ENCODE data around the gene MCIDAS.

The MCIDAS gene

GRCh38 chr5:55226934-55227663 is at the start of gene MCIDAS:
TSS of gene MCIDAS (minus strand) at chr5:55227315. CDS start at chr5:55227138, 177 bp downstream.
- peak within 1 kb of the TSS; percentile 40 for H3K4me3 ChIP-seq (ENCODE audit: low read depth, low read length)

GRCh38 chr5:55276771-55277170 is 49.7 kb upstream of the MCIDAS start:
- H3K4me3 ChIP-seq (ENCODE audit: low read depth, low read length) = no peak overlapping the region

GRCh38 chr5:55258339-55258738 is 31.2 kb upstream of the MCIDAS start:
- no peak overlapping the region for H3K4me3 ChIP-seq (ENCODE audit: low read depth, low read length)

- H3K4me3 ChIP-seq (ENCODE audit: low read depth, low read length) = no peak overlapping the region
Observed at GRCh38 chr5:55254802-55255201, 27.7 kb upstream of the MCIDAS start.

DNA sequence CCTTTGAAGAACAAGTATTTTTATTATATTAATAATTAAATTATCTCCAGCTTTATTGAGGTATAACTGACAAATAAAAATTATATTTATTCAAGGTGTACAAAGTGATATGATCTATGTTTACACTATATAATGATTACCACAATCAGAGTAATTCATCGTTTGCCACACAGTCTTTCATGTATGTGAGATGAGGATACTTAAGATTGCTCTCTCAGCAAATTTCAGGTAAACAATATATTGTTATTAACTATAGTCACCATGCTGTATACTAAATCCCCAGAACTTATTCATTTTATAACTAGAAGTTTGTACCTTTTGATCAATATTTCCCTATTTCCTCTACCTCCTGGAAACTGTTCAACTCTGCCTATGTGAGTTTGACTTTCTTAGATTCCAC is 22.9 kb upstream of the MCIDAS start:
- no peak overlapping the region for H3K4me3 ChIP-seq (ENCODE audit: low read depth, low read length)

DNA sequence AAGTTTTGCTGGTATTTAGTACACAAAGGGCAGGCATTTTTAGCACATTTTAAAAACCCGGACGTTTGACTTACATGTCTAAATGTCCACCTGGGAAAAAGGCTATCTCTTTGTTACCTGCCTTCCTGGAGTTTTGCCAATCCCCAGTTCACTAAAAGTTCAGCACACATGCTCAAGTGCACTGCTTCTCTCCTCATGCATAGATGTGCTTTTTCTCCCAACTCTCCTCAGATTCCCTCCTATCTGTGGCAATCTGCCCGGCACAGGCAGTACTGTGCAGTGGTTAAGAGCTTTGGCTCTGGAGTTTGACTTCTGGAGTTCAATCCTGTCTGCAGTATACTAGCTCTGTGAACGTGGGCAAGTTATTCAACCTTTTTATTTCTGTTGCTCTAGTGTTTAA is 14.6 kb upstream of the MCIDAS start:
- H3K4me3 ChIP-seq (ENCODE audit: low read depth, low read length) = no peak overlapping the region

- no peak overlapping the region for H3K4me3 ChIP-seq (ENCODE audit: low read depth, low read length)
Observed at GRCh38 chr5:55236800-55237199, 9.7 kb upstream of the MCIDAS start.

DNA sequence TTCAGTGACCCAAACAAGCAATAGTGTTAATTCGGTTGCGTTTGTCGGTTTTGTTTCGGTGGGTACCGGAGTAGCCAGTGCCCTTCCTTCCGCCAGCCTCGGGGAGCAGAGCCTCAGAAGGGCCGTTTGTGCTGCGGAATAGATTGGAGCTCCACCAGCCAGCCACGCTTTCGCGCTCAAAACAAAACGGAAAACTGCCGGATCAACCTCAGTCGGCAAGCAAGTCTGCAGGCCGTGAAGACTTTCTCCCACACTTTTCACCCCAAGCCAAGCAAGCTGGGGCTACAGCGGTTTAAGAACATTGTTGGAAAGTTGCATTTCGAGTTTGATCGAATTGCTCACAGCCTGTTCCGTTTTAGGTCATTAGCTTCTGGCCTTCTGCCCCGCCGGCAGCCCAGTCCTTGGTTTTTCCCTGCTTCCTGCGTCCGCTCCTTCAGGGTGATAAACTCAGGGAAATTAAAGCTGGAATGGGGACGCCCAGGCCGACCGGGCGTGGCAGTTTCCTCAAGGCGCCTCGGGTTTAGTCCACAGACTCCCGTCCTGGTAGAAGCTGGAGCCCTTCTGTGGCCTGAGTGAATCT is 7.1 kb upstream of the MCIDAS start:
- H3K4me3 ChIP-seq (ENCODE audit: low read depth, low read length) = peak overlapping the region; percentile 40

- H3K4me3 ChIP-seq (ENCODE audit: low read depth, low read length) = peak within 1 kb of the TSS; percentile 40
Observed at GRCh38 chr5:55232985-55233928, 6.1 kb upstream of the MCIDAS start, which contains the start of gene CCNO. TSS of gene CCNO (minus strand) at chr5:55233608. CDS start at chr5:55233523, 85 bp downstream.

DNA sequence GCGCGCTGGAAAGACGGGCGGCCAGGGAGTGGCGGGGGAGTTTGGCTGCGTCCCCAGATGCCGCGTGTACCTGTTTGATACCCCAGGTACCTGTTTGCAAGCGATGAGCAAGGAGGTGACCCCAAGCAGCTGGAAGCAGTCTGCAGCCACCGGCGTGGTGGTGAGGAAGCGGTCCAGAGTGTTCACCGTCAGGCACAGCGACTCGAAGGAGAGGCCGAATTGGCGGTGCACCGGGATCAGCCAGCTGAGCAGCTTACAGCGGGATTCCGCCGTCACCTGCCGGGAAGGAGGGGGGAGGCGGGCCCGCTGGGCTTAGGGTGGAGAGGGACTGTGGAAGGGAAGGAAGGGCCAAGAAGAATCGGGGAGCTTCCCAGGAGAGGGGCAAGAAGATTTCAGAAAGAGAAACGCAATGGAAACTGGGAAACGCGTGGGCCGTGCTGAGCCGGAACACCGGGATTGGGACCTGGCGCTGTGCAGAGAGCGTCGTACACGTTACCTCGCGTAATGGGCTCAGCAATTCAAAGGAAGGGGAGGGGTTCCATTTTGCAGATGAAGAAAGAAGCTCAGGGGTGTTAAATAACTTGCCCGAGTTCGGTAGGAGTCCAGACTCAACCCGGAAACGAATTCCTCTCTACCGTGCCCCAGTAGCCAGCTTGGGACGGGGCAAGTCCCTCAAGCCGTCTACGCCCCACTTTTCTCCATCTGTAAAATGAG is 5.3 kb upstream of the MCIDAS start:
- peak overlapping the region; percentile 40 for H3K4me3 ChIP-seq (ENCODE audit: low read depth, low read length)

DNA sequence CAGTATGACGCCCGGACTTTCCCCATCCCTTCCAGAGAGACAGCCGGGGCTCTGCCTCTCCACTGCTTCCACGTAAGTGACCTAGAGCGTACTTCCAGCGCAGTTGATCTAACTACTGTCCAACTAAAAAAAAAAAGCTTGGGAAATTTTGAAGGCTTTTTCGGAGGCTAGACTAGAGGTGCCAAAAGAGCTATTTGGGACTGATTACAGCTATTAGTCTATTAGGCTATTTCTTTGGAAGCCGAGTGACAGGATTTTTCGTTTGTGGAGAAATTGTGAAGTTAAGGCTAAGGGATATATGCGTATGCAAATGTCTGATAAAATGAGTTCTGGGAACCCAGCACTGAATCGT is 4.8 kb upstream of the MCIDAS start:
- H3K4me3 ChIP-seq (ENCODE audit: low read depth, low read length) = no peak overlapping the region

DNA sequence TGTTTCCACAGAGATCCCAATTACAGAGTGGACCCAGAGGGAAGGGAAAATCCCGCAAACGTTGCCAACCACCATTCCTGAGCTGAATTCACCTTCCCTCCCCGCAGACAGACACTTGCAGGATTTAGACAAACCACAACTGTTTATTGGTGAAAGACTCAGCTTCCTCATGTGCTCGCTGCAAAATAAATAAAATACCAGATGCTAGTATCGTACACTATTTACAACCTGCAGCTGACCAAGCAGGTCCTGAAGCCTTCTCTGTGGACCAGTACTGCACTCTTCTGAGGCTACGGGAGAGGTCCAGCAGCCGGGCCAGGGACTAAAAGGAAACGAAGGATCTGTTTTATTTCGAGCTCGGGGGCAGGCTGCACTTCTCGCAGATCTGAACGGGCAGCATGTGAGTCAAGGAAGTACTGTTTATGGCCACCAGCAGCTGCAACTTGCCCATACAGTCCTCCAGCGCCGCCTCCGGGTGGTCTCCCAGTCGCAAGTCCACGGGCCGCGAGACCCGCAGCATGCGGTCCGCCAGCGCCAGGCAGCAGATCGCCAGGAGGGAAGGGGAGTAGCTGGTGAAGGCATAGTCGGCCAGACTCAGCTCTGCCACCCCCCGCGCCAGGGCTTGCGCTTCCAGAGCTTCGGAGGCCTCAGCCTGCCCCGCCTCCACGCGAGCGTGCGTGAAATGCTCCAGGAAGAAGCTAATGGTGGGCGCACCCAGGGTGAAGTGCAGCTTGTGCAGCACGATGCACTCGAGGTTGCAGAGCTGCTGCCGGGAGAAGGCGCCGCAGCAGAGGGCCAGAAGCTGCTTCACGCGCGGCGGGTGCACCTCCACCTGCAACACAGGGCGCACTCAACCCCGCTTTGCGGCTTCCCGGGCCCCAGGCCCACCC is 4.2 kb upstream of the MCIDAS start:
- no peak overlapping the region for H3K4me3 ChIP-seq (ENCODE audit: low read depth, low read length)

DNA sequence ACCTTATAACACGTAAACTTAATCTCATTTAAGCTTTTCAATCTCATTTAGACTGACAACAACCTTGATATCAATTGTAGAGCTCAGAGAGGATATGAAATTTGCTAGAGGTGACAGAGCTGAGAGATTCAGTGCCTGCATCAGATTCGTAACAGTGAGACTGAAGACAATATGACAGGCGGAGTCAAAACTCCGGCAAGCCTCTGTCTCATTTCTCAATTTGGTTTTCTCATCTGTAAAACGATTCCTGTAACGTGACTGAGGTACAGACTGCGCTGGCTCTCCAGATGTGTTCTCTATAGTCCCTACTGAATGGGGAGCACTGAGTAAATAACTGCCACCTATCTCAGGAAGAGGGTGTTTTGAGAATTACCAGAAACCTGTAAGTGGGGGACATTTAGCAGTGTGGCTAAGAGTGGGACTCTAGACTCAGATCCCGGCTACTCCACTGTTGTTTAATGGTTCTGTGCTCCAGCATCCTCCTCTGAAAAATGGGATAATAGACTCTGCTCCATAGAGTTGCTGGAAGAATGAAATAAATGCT is 3.0 kb upstream of the MCIDAS start:
- no peak overlapping the region for H3K4me3 ChIP-seq (ENCODE audit: low read depth, low read length)

DNA sequence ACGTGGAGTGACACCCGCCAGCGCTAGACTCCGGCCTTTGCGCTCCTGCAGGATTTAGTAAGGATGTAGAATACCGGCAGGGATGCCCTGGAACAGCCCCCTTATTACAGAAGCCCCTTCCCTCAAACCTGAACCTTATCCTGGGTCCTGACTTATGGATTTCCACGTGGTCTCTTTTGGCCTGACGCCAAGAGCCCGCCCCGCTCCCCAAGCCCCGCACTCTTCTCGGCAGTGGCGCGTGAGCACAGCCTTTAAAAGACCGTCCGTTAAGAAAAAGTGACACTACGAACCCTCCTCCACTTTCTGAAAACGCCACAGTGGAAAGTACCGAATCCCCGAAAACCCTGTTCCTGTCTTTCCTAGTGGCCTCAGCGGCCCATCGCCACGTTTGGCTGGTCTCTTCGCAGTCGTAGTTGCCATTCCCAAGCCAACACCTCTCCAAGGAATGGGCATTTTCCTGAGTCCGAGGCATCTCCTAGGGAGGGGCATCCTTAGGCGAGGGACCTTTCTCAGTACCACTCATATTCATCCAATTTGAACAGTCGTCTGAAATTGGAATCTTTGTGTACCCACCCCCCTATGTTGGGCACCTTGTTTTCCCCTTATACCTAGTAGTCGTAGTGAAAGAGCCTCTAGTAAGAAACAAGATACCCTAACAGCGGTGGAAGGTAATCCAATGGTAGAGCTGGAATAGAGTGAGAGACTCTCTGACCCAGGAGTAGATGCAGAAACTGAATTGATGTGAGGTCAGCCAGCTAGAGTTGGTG is 732 bp upstream of the MCIDAS start:
- H3K4me3 ChIP-seq (ENCODE audit: low read depth, low read length) = peak overlapping the region; percentile 25

DNA sequence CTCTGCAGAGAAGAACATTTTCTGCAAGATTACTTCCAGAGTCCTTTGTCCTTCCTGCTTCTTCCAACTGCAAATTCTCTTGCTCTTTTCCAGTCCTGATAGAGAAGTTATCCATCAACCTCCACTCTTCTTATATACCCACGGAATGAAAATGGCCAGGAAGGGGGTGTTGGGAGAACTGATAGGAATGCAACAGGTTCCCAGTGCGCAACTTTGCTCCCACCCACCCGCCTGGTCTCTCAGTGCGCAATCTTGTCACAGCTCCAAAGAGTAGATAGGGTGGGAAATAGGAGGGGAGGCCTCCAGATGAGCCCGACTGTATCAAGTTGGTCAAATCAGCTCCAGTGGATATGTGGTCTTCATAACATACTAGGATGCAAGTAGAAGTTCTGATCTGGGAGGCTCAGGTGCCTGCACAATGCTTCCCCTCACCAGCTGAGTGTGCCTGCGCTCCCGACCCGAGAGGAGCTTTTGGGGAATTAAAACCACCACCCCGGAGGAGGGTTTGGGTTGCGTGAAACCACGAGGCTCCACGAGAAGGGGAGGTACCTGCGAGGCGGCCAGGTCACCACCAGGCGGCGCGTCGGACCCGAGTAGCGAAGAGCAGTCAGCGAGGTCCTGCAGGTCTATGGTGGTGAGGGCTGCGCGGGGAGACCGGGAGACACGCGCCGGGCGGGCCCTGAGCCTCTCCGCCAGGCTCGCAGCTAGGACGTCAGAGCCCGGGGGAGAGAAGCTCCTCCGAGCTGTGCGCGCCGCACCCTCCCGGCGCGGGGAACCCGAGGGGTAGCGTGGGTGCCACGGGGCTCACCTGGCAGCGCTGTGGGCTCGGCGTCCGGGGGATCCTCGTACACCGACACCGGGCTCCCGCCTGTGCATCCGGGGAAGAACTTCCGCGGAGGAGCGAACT is 835 bp downstream of the MCIDAS start:
- peak overlapping the region; percentile 40 for H3K4me3 ChIP-seq (ENCODE audit: low read depth, low read length)

DNA sequence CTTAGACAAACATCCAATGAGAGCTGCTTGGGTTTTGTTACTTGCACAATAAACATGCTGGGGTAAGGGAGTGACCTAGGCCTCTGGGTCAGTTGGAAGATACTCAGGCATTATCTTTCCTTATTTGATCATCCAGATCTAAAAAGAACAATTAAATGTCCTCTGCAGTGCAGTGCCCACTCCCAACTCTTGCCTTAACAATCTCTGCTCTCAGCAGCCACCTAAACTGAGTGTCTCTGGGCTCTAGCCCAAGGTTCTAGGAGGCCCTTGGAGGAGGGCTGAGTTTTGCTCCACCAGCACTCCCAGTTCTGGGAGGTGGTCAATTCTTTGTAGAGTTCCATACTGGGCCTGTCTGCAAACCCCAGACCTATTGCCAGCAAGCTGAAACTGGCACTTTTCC is 1.8 kb downstream of the MCIDAS start:
- no peak overlapping the region for H3K4me3 ChIP-seq (ENCODE audit: low read depth, low read length)

- H3K4me3 ChIP-seq (ENCODE audit: low read depth, low read length) = no peak overlapping the region
Observed at GRCh38 chr5:55223812-55224240, 3.3 kb downstream of the MCIDAS start.
